ENCODE results near the gene ZNF324. TPM values are rescaled to one million over a fixed set of nuclear protein-coding genes. Genes with fewer than 3 reads are reported as not detected.

ZNF324 gene
- 6.5 and 7.9 TPM in 2 replicates for total RNA-seq (2022)
- Bru-seq, nascent RNA = percentile 48 among the genes with signal in this experiment
- BruChase-seq, experiment 1, labeled RNA remaining after a 6-hour chase = percentile 58 among the genes with signal in this experiment
- percentile 55 among the genes with signal in this experiment for BruChase-seq, experiment 2, labeled RNA remaining after a 2-hour chase
- long read RNA-seq, transcript ZNF324-201 (4 exons, 3,000 nt) = major isoform, 8 of 13 reads
- long read RNA-seq, partial matches to known transcripts = 3 of 13 reads
- long read RNA-seq, other reads (novel, unspliced or antisense) = 2 of 13 reads

DNA sequence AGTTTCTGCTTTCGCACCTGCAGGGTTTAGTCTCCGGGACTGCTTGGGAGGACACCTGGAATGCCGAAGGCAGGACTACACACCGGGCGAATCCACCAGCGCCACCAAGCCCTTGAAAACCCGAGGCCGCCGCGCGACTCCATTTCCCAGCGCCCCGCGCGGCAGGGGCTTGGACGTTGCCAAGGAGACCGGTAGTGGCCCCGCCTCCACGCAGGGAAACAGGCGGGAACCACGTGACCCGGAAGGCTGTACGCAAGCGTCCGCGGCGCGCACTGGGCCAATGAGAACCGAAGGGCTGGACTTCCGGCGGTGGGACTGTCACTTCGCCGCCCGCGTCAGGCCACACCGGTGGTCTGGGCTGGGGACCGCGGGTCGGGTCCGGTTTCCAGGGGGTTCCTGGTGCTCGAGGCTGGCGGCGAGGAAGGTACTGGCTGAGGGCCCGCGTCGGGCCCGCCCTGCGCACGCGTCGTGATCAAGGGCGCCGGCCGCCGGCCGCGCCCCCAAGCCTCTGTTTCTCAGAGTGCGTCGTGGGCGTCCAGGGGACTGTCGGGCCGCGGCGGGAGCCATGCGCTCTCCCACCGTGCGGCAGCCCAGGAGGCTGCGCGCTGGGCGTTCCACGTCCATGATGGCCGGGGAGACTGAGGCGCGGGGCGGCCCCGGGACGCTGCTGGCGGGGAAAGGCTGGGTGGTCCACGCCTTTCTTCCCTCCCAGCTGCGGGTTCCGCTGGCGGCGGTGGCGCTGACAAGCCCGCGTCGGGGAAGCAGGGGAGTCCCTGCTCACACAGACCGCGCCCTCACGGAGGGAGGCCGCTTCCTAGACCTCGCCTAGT is at the start of gene ZNF324:
Gene ZNF324 (plus strand): TSS at position 321 of the 830 bp plus-strand sequence. CDS start 2,106 bp downstream, outside the sequence.
- H3K27me3 Mint-ChIP-seq (ENCODE audit: insufficient read depth, unreplicated experiment) = no peaks in the 10 kb centered on the region
- POLR2A ChIA-PET = interaction anchor here (0.6 to 1.5 kb wide), 6 partner anchors 15 to 548 kb away, joined by 3 to 7 read pairs (median 4); partner anchors contain the start of genes TRIM28 and ZNF584
- peak within 1 kb of the TSS; percentile 82 for H3K4me3 Mint-ChIP-seq (ENCODE audit: unreplicated experiment)
- intact Hi-C loops (cut with micrococcal nuclease) = loop anchor here (1.0 to 5.0 kb wide), 2 partner anchors 59 to 140 kb away; partner anchors contain the start of genes ZNF584 and ZSCAN22
- TSS peak; percentile 17 for BruUV-seq (replicated peaks)
- peaks cover 21% of the 10 kb centered on the region for H3K36me3 Mint-ChIP-seq (ENCODE audit: insufficient read depth, unreplicated experiment)
- DNase-seq (ENCODE audit: unreplicated experiment) = peak; percentile 98
- H3K4me1 Mint-ChIP-seq (ENCODE audit: insufficient read depth, unreplicated experiment) = peaks cover 13% of the 10 kb centered on the region
- TF ChIP-seq, protein P1, sequence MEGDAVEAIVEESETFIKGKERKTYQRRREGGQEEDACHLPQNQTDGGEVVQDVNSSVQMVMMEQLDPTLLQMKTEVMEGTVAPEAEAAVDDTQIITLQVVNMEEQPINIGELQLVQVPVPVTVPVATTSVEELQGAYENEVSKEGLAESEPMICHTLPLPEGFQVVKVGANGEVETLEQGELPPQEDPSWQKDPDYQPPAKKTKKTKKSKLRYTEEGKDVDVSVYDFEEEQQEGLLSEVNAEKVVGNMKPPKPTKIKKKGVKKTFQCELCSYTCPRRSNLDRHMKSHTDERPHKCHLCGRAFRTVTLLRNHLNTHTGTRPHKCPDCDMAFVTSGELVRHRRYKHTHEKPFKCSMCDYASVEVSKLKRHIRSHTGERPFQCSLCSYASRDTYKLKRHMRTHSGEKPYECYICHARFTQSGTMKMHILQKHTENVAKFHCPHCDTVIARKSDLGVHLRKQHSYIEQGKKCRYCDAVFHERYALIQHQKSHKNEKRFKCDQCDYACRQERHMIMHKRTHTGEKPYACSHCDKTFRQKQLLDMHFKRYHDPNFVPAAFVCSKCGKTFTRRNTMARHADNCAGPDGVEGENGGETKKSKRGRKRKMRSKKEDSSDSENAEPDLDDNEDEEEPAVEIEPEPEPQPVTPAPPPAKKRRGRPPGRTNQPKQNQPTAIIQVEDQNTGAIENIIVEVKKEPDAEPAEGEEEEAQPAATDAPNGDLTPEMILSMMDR (IDR thresholded peaks at IDR 0.05; ENCODE audit: unreplicated experiment) = no peak
- H3K9me3 Mint-ChIP-seq (ENCODE audit: unreplicated experiment) = no peaks in the 10 kb centered on the region
- peak within 1 kb of the TSS; percentile 78 for H3K27ac Mint-ChIP-seq (ENCODE audit: low read depth, unreplicated experiment)
- CTCF ChIA-PET = interaction anchor here (0.6 kb wide), 1 partner anchor 189 kb away, joined by 3 read pairs; no protein-coding TSS in a partner anchor

DNA sequence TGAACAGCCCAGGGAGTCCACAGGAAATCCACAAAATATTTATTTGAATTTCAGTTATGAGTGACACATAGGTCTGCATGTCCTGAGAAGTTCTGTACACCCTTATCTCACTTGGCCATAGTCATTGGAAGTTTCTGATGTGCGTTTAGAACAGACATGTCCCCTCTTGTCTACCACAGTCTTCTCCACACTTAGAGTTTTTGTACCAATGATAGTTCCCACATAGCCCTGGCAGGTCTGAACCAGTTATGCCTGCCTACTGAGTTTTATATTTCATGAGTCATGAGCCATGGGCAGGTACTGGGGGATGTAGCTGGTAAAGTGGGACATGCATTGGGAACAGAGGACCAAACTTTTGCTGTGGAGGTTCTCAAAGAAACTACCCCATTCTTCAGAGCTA is 38.3 kb upstream of the ZNF324 start:
- H3K4me1 Mint-ChIP-seq (ENCODE audit: insufficient read depth, unreplicated experiment) = no peaks in the 10 kb centered on the region
- intact Hi-C loops (cut with micrococcal nuclease) = no loop called here
- H3K36me3 Mint-ChIP-seq (ENCODE audit: insufficient read depth, unreplicated experiment) = peaks cover 7% of the 10 kb centered on the region
- H3K27ac Mint-ChIP-seq (ENCODE audit: low read depth, unreplicated experiment) = no peak overlapping the region
- H3K9me3 Mint-ChIP-seq (ENCODE audit: unreplicated experiment) = peaks cover 8% of the 10 kb centered on the region
- ChIA-PET CTCF (no interaction called here), POLR2A (interaction anchor here (0.5 to 1.4 kb wide), 3 partner anchors 20 to 95 kb away, joined by 3 to 12 read pairs (median 3); partner anchors contain the start of genes ZNF324B and ZNF584)
- no peak overlapping the region for H3K4me3 Mint-ChIP-seq (ENCODE audit: unreplicated experiment)
- peak; percentile 27 for DNase-seq (ENCODE audit: unreplicated experiment)
- no peaks in the 10 kb centered on the region for H3K27me3 Mint-ChIP-seq (ENCODE audit: insufficient read depth, unreplicated experiment)
- no TSS peak for BruUV-seq (replicated peaks)
- TF ChIP-seq, protein P1 (IDR thresholded peaks at IDR 0.05; ENCODE audit: unreplicated experiment) = no peak

DNA sequence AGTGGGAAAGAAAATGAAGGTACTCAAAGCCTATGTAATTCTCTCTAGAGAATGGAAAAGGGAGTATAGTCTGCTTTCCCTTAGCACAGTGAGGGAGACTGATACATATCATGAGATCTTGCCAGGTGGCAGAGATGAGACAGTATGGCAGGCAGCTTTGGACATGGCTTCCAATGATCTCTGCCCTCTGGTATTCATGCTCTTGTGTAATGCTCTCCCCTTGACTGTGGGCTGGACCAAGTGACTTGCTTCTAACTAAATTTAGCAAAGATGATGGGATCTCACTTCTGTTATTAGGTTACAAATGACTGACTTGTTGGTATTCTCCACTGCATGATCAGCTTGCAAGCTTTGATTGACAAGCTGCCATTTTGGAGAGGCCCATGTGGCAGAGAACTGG is 37.1 kb upstream of the ZNF324 start:
- H3K4me3 Mint-ChIP-seq (ENCODE audit: unreplicated experiment) = no peak overlapping the region
- BruUV-seq (replicated peaks) = no TSS peak
- POLR2A ChIA-PET = interaction anchor here (1.3 to 1.8 kb wide), 3 partner anchors 15 to 31 kb away, joined by 3 to 12 read pairs (median 4); partner anchors contain the start of gene ZNF584
- peaks cover 8% of the 10 kb centered on the region for H3K9me3 Mint-ChIP-seq (ENCODE audit: unreplicated experiment)
- H3K4me1 Mint-ChIP-seq (ENCODE audit: insufficient read depth, unreplicated experiment) = no peaks in the 10 kb centered on the region
- no peak for DNase-seq (ENCODE audit: unreplicated experiment)
- CTCF ChIA-PET = interaction anchor here (0.7 kb wide), 1 partner anchor 52 kb away, joined by 3 read pairs; no protein-coding TSS in a partner anchor
- H3K27ac Mint-ChIP-seq (ENCODE audit: low read depth, unreplicated experiment) = no peak overlapping the region
- H3K36me3 Mint-ChIP-seq (ENCODE audit: insufficient read depth, unreplicated experiment) = peaks cover 7% of the 10 kb centered on the region
- intact Hi-C loops (cut with micrococcal nuclease) = no loop called here
- TF ChIP-seq, protein P1 (IDR thresholded peaks at IDR 0.05; ENCODE audit: unreplicated experiment) = no peak
- no peaks in the 10 kb centered on the region for H3K27me3 Mint-ChIP-seq (ENCODE audit: insufficient read depth, unreplicated experiment)

DNA sequence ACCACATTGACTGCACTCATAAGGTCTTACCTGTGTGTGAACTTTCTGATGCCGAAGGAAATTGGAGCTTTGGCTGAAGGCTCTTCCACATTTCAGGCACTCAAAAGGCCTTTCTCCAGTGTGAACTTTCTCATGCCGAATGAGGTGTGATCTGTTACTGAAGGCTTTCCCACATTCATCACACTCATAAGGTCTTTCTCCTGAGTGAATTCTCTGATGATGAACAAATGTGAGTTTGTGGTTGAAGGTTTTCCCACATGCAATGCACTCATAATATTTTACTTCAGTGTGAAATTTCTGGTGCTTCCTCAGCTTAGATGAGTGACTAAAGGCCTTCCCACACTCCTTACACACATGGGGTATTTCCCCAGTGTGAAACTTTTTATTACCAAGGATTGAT is 32.7 kb upstream of the ZNF324 start:
- intact Hi-C loops (cut with micrococcal nuclease) = no loop called here
- TF ChIP-seq, protein P1 (IDR thresholded peaks at IDR 0.05; ENCODE audit: unreplicated experiment) = no peak
- Mint-ChIP-seq H3K27me3 (ENCODE audit: insufficient read depth, unreplicated experiment) (no peaks in the 10 kb centered on the region), H3K9me3 (ENCODE audit: unreplicated experiment) (peaks cover 18% of the 10 kb centered on the region), H3K27ac (ENCODE audit: low read depth, unreplicated experiment) (no peak overlapping the region), H3K4me3 (ENCODE audit: unreplicated experiment) (no peak overlapping the region), H3K36me3 (ENCODE audit: insufficient read depth, unreplicated experiment) (peaks cover 7% of the 10 kb centered on the region), H3K4me1 (ENCODE audit: insufficient read depth, unreplicated experiment) (no peaks in the 10 kb centered on the region)
- no peak for DNase-seq (ENCODE audit: unreplicated experiment)
- ChIA-PET POLR2A (interaction anchor here (0.7 to 1.2 kb wide), 2 partner anchors 16 to 26 kb away, joined by 3 read pairs; partner anchors contain the start of gene ZNF584), CTCF (interaction anchor here (1.2 kb wide), 1 partner anchor 15 kb away, joined by 3 read pairs; no protein-coding TSS in a partner anchor)
- no TSS peak for BruUV-seq (replicated peaks)

All from MCF 10A (cell line).